ENCODE data around the gene ZCCHC10. TPM values are rescaled to one million over a fixed set of nuclear protein-coding genes. Genes with fewer than 3 reads are reported as not detected.

Gene ZCCHC10
- total and polyA plus RNA-seq, 2 donors (not counting 1 experiment from before 2014, with no cell fraction given): 7.4 to 33.1 TPM

DNA sequence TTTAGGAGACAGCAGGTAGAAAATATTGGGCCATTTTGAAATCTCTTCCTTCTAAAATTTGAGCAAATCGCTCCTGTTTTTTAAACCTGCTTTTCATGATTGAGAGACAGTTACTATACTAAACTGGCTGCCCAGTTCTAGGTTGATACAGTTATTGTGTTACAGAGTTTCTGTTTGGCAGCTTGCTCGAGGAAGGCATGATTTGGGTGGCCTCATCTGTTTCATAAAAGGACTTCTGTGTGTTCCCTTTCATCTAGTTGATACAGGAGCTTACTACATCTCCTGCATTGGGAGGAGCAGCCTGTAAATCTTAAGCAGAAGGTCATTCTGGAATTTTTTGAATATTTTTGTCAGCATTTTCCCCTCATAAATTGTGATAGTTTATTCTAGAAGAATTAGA is 39.7 kb upstream of the ZCCHC10 start:
- TF ChIP-seq, protein P1, sequence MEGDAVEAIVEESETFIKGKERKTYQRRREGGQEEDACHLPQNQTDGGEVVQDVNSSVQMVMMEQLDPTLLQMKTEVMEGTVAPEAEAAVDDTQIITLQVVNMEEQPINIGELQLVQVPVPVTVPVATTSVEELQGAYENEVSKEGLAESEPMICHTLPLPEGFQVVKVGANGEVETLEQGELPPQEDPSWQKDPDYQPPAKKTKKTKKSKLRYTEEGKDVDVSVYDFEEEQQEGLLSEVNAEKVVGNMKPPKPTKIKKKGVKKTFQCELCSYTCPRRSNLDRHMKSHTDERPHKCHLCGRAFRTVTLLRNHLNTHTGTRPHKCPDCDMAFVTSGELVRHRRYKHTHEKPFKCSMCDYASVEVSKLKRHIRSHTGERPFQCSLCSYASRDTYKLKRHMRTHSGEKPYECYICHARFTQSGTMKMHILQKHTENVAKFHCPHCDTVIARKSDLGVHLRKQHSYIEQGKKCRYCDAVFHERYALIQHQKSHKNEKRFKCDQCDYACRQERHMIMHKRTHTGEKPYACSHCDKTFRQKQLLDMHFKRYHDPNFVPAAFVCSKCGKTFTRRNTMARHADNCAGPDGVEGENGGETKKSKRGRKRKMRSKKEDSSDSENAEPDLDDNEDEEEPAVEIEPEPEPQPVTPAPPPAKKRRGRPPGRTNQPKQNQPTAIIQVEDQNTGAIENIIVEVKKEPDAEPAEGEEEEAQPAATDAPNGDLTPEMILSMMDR (conservative IDR thresholded peaks at IDR 0.05 in 1 of 2, IDR thresholded peaks at IDR 0.05 in 1 of 2; ENCODE audit: low read depth in 1 of 2, low read length in 2 of 2): no peak
- TF ChIP-seq EZH2 (IDR thresholded peaks at IDR 0.05; ENCODE audit: low read length, missing control alignments): no peak
- Histone ChIP-seq H3K4me1 (ENCODE audit: control insufficient read depth, extremely low read depth, insufficient read depth, low read length) (no peaks in the 10 kb centered on the region), H2AFZ (ENCODE audit: low read length) (no peak overlapping the region), H3K27me3 (ENCODE audit: control insufficient read depth, insufficient read depth, low read length) (no peaks in the 10 kb centered on the region), H3K27ac (ENCODE audit: insufficient read depth, low read length) (no peak overlapping the region), H3K9ac (ENCODE audit: insufficient read depth, low read length) (no peak overlapping the region), H4K20me1 (ENCODE audit: control insufficient read depth, extremely low read depth, insufficient read depth, low read length) (no peaks in the 10 kb centered on the region), H3K9me3 (ENCODE audit: control insufficient read depth, insufficient read depth, low read depth, low read length) (no peaks in the 10 kb centered on the region), H3K4me3 (replicated peaks in 1 of 4; ENCODE audit: control extremely low read depth in 1 of 4, insufficient read depth in 1 of 4, low read depth in 3 of 4, low read length in 4 of 4) (no peak overlapping the region), H3K4me2 (ENCODE audit: extremely low read depth, insufficient read depth, low read length) (no peak overlapping the region), H3K79me2 (ENCODE audit: control insufficient read depth, insufficient read depth, low read length) (peaks cover 44% of the 10 kb centered on the region), H3K36me3 (ENCODE audit: control insufficient read depth, insufficient read depth, low read length) (peaks cover 2% of the 10 kb centered on the region)
- no peak for DNase-seq (ENCODE audit: low read depth in 2 of 2)

DNA sequence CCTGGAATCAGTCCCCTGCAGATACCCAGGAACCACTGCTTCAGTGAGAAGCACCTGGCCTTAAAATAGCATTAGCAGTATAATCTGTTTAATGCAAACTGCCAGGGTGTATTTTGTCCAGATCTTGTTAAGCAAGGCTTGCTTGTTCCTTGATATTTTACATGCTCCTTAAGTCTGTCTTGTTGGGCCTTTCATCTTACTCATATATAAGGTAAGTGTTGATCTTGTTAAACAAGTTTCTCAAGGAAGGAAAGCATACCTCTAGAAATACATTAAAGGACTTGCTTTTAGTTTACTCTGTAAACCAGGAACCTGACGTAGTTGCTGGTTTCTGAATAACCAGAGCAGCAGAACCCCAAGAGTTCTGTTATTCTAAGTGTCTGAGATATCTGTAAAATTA is 39.1 kb upstream of the ZCCHC10 start:
- TF ChIP-seq, protein P1 (conservative IDR thresholded peaks at IDR 0.05 in 1 of 2, IDR thresholded peaks at IDR 0.05 in 1 of 2; ENCODE audit: low read depth in 1 of 2, low read length in 2 of 2): no peak
- TF ChIP-seq EZH2 (IDR thresholded peaks at IDR 0.05; ENCODE audit: low read length, missing control alignments): no peak
- no peak overlapping the region for H2AFZ ChIP-seq (ENCODE audit: low read length)
- DNase-seq (ENCODE audit: low read depth in 2 of 2): no peak
- H3K4me2 ChIP-seq (ENCODE audit: extremely low read depth, insufficient read depth, low read length): no peak overlapping the region
- no peak overlapping the region for H3K27ac ChIP-seq (ENCODE audit: insufficient read depth, low read length)
- H3K79me2 ChIP-seq (ENCODE audit: control insufficient read depth, insufficient read depth, low read length): peaks cover 49% of the 10 kb centered on the region
- H3K27me3 ChIP-seq (ENCODE audit: control insufficient read depth, insufficient read depth, low read length): no peaks in the 10 kb centered on the region
- H3K4me3 ChIP-seq (replicated peaks in 1 of 4; ENCODE audit: control extremely low read depth in 1 of 4, insufficient read depth in 1 of 4, low read depth in 3 of 4, low read length in 4 of 4): no peak overlapping the region
- H3K4me1 ChIP-seq (ENCODE audit: control insufficient read depth, extremely low read depth, insufficient read depth, low read length): no peaks in the 10 kb centered on the region
- H4K20me1 ChIP-seq (ENCODE audit: control insufficient read depth, extremely low read depth, insufficient read depth, low read length): peaks cover 2% of the 10 kb centered on the region
- H3K9ac ChIP-seq (ENCODE audit: insufficient read depth, low read length): no peak overlapping the region
- peaks cover 2% of the 10 kb centered on the region for H3K36me3 ChIP-seq (ENCODE audit: control insufficient read depth, insufficient read depth, low read length)
- H3K9me3 ChIP-seq (ENCODE audit: control insufficient read depth, insufficient read depth, low read depth, low read length): no peaks in the 10 kb centered on the region

DNA sequence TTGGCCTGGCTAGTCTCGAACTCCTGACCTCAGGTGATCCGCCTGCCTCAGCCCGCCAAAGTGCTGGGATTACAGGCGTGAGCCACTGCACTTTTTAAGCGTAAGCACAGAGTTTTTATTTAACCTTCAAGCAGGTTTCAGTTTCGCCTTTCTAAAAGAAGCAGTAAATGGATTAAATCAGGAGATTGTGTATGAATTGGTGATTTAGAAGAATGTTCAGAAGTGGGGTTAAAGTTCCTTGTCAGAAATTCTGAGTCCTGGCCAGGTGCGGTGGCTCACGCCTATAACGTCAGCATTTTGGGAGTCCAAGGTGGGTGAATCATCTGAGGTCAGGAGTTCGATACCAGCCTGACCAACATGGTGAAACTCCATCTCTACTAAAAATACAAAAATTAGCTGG is 37.6 kb upstream of the ZCCHC10 start:
- H3K9me3 ChIP-seq (ENCODE audit: control insufficient read depth, insufficient read depth, low read depth, low read length): no peaks in the 10 kb centered on the region
- H3K4me3 ChIP-seq (replicated peaks in 1 of 4; ENCODE audit: control extremely low read depth in 1 of 4, insufficient read depth in 1 of 4, low read depth in 3 of 4, low read length in 4 of 4): no peak overlapping the region
- peak in 1 of 2 donors; percentile 55 for DNase-seq (ENCODE audit: low read depth in 2 of 2)
- no peaks in the 10 kb centered on the region for H3K27me3 ChIP-seq (ENCODE audit: control insufficient read depth, insufficient read depth, low read length)
- H3K4me1 ChIP-seq (ENCODE audit: control insufficient read depth, extremely low read depth, insufficient read depth, low read length): no peaks in the 10 kb centered on the region
- no peak overlapping the region for H2AFZ ChIP-seq (ENCODE audit: low read length)
- TF ChIP-seq, protein P1 (conservative IDR thresholded peaks at IDR 0.05 in 1 of 2, IDR thresholded peaks at IDR 0.05 in 1 of 2; ENCODE audit: low read depth in 1 of 2, low read length in 2 of 2): no peak
- no peak for TF ChIP-seq EZH2 (IDR thresholded peaks at IDR 0.05; ENCODE audit: low read length, missing control alignments)
- H3K4me2 ChIP-seq (ENCODE audit: extremely low read depth, insufficient read depth, low read length): no peak overlapping the region
- H3K36me3 ChIP-seq (ENCODE audit: control insufficient read depth, insufficient read depth, low read length): peaks cover 2% of the 10 kb centered on the region
- H4K20me1 ChIP-seq (ENCODE audit: control insufficient read depth, extremely low read depth, insufficient read depth, low read length): peaks cover 2% of the 10 kb centered on the region
- no peak overlapping the region for H3K9ac ChIP-seq (ENCODE audit: insufficient read depth, low read length)
- H3K79me2 ChIP-seq (ENCODE audit: control insufficient read depth, insufficient read depth, low read length): peaks cover 62% of the 10 kb centered on the region
- H3K27ac ChIP-seq (ENCODE audit: insufficient read depth, low read length): no peak overlapping the region

Measured in fibroblast of lung (primary cell).